Measurements from ENCODE around the gene SORCS1. TPM values are rescaled to one million over a fixed set of nuclear protein-coding genes. Genes with fewer than 3 reads are reported as not detected.

The SORCS1 gene
- total RNA-seq, 4 donors from 2014 or later = 0.40 to 5.1 (median 2.5) TPM

DNA sequence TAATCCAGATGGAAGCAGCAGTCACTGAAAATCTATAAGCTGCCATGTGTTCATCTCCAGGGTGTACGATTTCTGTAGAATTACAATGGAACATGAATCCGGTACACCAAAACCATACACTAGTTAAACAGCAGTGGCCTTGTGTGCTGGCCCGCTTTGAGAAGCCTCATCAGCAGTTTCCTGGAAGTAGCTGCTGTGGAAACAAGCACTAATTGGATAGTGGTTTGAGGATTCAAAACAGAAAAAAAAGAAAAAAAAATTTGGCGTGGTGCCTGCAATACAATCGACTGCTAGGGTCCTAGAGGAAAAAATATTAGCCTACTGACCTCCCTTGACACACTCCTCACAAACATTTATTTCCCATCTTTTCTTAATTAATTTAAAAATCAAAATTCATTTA is 545.9 kb downstream of the SORCS1 start:
- DNase-seq = no peak
- WGBS, 2 donors (ENCODE audit: low coverage in 1 of 2) = 58 to 75% methylated on average over 2 to 5 of the region's 5 CpGs

DNA sequence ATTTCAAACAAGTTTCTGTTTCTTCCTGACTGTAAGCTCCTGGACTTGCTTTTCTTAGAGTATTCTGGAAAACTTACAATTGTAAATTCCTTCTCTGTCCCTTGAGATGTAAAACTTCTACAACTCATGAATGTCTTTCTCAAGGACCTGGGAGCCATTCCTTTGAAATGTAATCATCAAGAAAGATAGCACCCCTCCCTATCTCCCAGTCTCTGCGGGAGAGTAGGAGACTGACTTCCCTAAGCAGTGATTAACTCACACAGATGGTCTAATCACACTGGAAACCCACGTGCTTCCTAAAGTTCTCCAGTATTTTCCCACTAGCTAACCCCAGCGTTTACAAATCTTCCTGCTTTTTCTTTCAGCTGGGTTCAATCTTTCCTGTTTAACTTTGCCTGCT is 549.4 kb downstream of the SORCS1 start:
- Histone ChIP-seq H3K27ac (no peak overlapping the region), H3K4me1 (peaks cover 0 to 4% (median 0%) of the 10 kb centered on the region in 4 donors), H3K36me3 (no peaks in the 10 kb centered on the region), H3K27me3 (no peaks in the 10 kb centered on the region), H3K4me3 (no peak overlapping the region), H3K9me3 (no peaks in the 10 kb centered on the region)
- TF ChIP-seq POLR2A (IDR thresholded peaks at IDR 0.05) (no peak), POLR2AphosphoS5 (IDR thresholded peaks at IDR 0.05) (no peak), EP300 (IDR thresholded peaks at IDR 0.05; ENCODE audit: low read depth) (no peak)
- TF ChIP-seq, protein P1, sequence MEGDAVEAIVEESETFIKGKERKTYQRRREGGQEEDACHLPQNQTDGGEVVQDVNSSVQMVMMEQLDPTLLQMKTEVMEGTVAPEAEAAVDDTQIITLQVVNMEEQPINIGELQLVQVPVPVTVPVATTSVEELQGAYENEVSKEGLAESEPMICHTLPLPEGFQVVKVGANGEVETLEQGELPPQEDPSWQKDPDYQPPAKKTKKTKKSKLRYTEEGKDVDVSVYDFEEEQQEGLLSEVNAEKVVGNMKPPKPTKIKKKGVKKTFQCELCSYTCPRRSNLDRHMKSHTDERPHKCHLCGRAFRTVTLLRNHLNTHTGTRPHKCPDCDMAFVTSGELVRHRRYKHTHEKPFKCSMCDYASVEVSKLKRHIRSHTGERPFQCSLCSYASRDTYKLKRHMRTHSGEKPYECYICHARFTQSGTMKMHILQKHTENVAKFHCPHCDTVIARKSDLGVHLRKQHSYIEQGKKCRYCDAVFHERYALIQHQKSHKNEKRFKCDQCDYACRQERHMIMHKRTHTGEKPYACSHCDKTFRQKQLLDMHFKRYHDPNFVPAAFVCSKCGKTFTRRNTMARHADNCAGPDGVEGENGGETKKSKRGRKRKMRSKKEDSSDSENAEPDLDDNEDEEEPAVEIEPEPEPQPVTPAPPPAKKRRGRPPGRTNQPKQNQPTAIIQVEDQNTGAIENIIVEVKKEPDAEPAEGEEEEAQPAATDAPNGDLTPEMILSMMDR (IDR thresholded peaks at IDR 0.05) = no peak
- WGBS, 2 donors (ENCODE audit: low coverage in 1 of 2) = 13 to 20% methylated on average over 3 of the region's 3 CpGs
- DNase-seq = no peak
- in situ Hi-C loops (cut with MboI; ENCODE audit: low pct_ligation_motif_present in 1 of 4, low pct_unique_long_range_greater_than_20kb in 1 of 4, low sequenced_read_pairs in 3 of 4) (no loop called here), intact Hi-C loops (cut with DNase I; ENCODE audit: low total_unique reads) (no loop called here)

More for the DNA sequence above, 545.9 kb downstream of the SORCS1 start:
- Histone ChIP-seq H3K4me3 (no peak overlapping the region), H3K36me3 (no peaks in the 10 kb centered on the region), H3K27me3 (no peaks in the 10 kb centered on the region), H3K27ac (no peak overlapping the region), H3K9me3 (no peaks in the 10 kb centered on the region), H3K4me1 (peaks cover 0 to 4% (median 0%) of the 10 kb centered on the region in 4 donors)
- intact Hi-C loops (cut with DNase I; ENCODE audit: low total_unique reads) (no loop called here), in situ Hi-C loops (cut with MboI; ENCODE audit: low pct_ligation_motif_present in 1 of 4, low pct_unique_long_range_greater_than_20kb in 1 of 4, low sequenced_read_pairs in 3 of 4) (no loop called here)
- TF ChIP-seq POLR2A (IDR thresholded peaks at IDR 0.05) (no peak), EP300 (IDR thresholded peaks at IDR 0.05; ENCODE audit: low read depth) (no peak), POLR2AphosphoS5 (IDR thresholded peaks at IDR 0.05) (no peak)
- TF ChIP-seq, protein P1 (IDR thresholded peaks at IDR 0.05) = no peak

GRCh38 chr10:106614293-106614692 is 550.2 kb downstream of the SORCS1 start:
- in situ Hi-C loops (cut with MboI; ENCODE audit: low pct_ligation_motif_present in 1 of 4, low pct_unique_long_range_greater_than_20kb in 1 of 4, low sequenced_read_pairs in 3 of 4) = no loop called here
- no peak for DNase-seq
- H3K27ac ChIP-seq = no peak overlapping the region
- no peaks in the 10 kb centered on the region for H3K36me3 ChIP-seq
- H3K27me3 ChIP-seq = no peaks in the 10 kb centered on the region
- H3K4me3 ChIP-seq = no peak overlapping the region
- intact Hi-C loops (cut with DNase I; ENCODE audit: low total_unique reads) = no loop called here
- no peaks in the 10 kb centered on the region for H3K9me3 ChIP-seq
- TF ChIP-seq POLR2AphosphoS5 (IDR thresholded peaks at IDR 0.05) (no peak), EP300 (IDR thresholded peaks at IDR 0.05; ENCODE audit: low read depth) (no peak), POLR2A (IDR thresholded peaks at IDR 0.05) (no peak)
- TF ChIP-seq, protein P1 (IDR thresholded peaks at IDR 0.05) = no peak
- WGBS, 2 donors (ENCODE audit: low coverage in 1 of 2) = 62 to 64% methylated on average over 5 of the region's 5 CpGs
- H3K4me1 ChIP-seq = no peaks in the 10 kb centered on the region

DNA sequence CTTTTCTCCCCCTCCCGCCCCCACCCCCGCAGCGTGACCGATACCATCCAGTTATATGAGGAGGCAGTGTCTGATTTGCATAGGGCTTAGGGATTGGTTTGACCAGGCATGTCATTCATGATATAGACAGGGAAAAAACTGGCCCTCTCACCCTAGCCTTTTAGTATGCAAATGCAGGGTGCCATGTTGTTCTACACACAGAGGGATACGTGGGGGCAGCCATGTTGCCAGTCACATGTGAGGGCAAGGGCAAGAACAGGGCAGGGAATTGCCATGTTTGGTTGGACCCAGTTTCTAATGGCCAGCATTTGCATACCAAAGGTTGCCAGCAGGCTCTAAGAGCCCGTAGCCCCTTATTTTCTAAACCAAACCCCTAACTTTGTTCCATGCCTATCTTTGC is 552.1 kb downstream of the SORCS1 start:
- TF ChIP-seq, protein P1 (IDR thresholded peaks at IDR 0.05) = no peak
- no peak for TF ChIP-seq EP300 (IDR thresholded peaks at IDR 0.05; ENCODE audit: low read depth)
- H3K36me3 ChIP-seq = no peaks in the 10 kb centered on the region
- in situ Hi-C loops (cut with MboI; ENCODE audit: low pct_ligation_motif_present in 1 of 4, low pct_unique_long_range_greater_than_20kb in 1 of 4, low sequenced_read_pairs in 3 of 4) = no loop called here
- no peak for DNase-seq
- intact Hi-C loops (cut with DNase I; ENCODE audit: low total_unique reads) = no loop called here
- no peak overlapping the region for H3K4me3 ChIP-seq
- H3K27me3 ChIP-seq = no peaks in the 10 kb centered on the region
- WGBS, 2 donors (ENCODE audit: low coverage in 1 of 2) = 91% methylated on average over 6 of the region's 6 CpGs; no CpG with 5 or more reads in 1 of the 2 donors
- H3K9me3 ChIP-seq = no peaks in the 10 kb centered on the region
- no peaks in the 10 kb centered on the region for H3K4me1 ChIP-seq
- H3K27ac ChIP-seq = no peak overlapping the region
